Neuronal stem cell (in vitro differentiated cells): ENCODE results near the gene ZNF784.
A peak's percentile ranks its signal among the peaks of the same experiment; 100 is the strongest.

Experiments
- DNase-seq: peaks from one replicate; pipeline ENCODE4 v3.0.0-alpha.2; 2013; ENCODE audit warnings: low spot score
- H2AFZ ChIP-seq: one replicate; pipeline ENCODE4 v1.6.1; 2013; ENCODE audit warnings: mild to moderate bottlenecking, low read length, inconsistent platforms
- H2AK5ac ChIP-seq: 2 replicates; pipeline ENCODE4 v1.6.1; 2013; ENCODE audit warnings: low read depth, mild to moderate bottlenecking, inconsistent platforms, low read length, moderate library complexity, mixed read lengths
- H2BK120ac ChIP-seq: 2 replicates; pipeline ENCODE4 v1.6.1; 2013; ENCODE audit warnings: low read depth, mild to moderate bottlenecking, inconsistent platforms, low read length, moderate library complexity, mixed read lengths
- H2BK12ac ChIP-seq: one replicate; pipeline ENCODE4 v1.6.1; 2013; ENCODE audit warnings: low read length, inconsistent platforms
- H2BK15ac ChIP-seq: 2 replicates; pipeline ENCODE4 v1.6.1; 2013; ENCODE audit warnings: mild to moderate bottlenecking, low read length, inconsistent platforms, mixed read lengths
- H2BK5ac ChIP-seq: one replicate; pipeline ENCODE4 v1.6.1; 2013; ENCODE audit warnings: inconsistent platforms, mild to moderate bottlenecking, low read length, moderate library complexity
- H3K14ac ChIP-seq: one replicate; pipeline ENCODE4 v1.6.1; 2013; ENCODE audit warnings: low read length, inconsistent platforms
- H3K18ac ChIP-seq: 2 replicates; pipeline ENCODE4 v1.6.1; 2013; ENCODE audit warnings: low read length, inconsistent platforms
- H3K23ac ChIP-seq: 2 replicates; pipeline ENCODE4 v1.6.1; 2013; ENCODE audit warnings: low read depth, mild to moderate bottlenecking, mixed read lengths, low read length, inconsistent platforms; ENCODE audit not compliant: poor library complexity
- H3K27ac ChIP-seq: replicated peaks from 3 replicates; pipeline ENCODE4 v1.5.1; 2013; ENCODE audit warnings: low read length, inconsistent platforms
- H3K27me3 ChIP-seq, 3 experiments: 2 replicates each; pipeline ENCODE4 v1.6.1; 2013; ENCODE audit warnings: low read length in 3 of 3, mild to moderate bottlenecking in 2 of 3, inconsistent platforms in 1 of 3, low read depth in 1 of 3, mixed read lengths in 1 of 3, moderate library complexity in 1 of 3; ENCODE audit not compliant: control insufficient read depth in 3 of 3, insufficient read depth in 3 of 3
- H3K36me3 ChIP-seq, 2 donors: replicated peaks in 1 of 2; 2 replicates each; pipeline ENCODE4 v1.6.1; 2013; ENCODE audit warnings: low read length in 2 of 2; ENCODE audit not compliant: control insufficient read depth in 2 of 2, insufficient read depth in 2 of 2
- H3K4ac ChIP-seq: 2 replicates; pipeline ENCODE4 v1.6.1; 2013; ENCODE audit warnings: inconsistent platforms, mild to moderate bottlenecking, low read length, moderate library complexity
- H3K4me1 ChIP-seq, 2 donors: 1 replicate in 1 of 2; 2 replicates in 1 of 2; pipeline ENCODE4 v1.6.1; 2013; ENCODE audit warnings: low read length in 2 of 2, low read depth in 1 of 2; ENCODE audit not compliant: control insufficient read depth in 2 of 2, insufficient read depth in 1 of 2
- H3K4me2 ChIP-seq: one replicate; pipeline ENCODE4 v1.6.1; 2013; ENCODE audit warnings: mild to moderate bottlenecking, low read length, inconsistent platforms; ENCODE audit not compliant: insufficient read depth, poor library complexity, severe bottlenecking
- H3K4me3 ChIP-seq, 2 donors: 2 replicates each; pipeline ENCODE4 v1.5.1; 2013; ENCODE audit warnings: low read length in 2 of 2, mild to moderate bottlenecking in 2 of 2, inconsistent platforms in 1 of 2, moderate library complexity in 1 of 2
- H3K79me1 ChIP-seq: one replicate; pipeline ENCODE4 v1.6.1; 2013; ENCODE audit warnings: low read depth, mild to moderate bottlenecking, inconsistent platforms, low read length, moderate library complexity
- H3K9ac ChIP-seq: one replicate; pipeline ENCODE4 v1.6.1; 2013; ENCODE audit warnings: mild to moderate bottlenecking, low read depth, low read length, inconsistent platforms; ENCODE audit not compliant: poor library complexity
- H3K9me3 ChIP-seq, 2 donors: replicated peaks in 1 of 2; 2 replicates each; pipeline versions ENCODE3 to v1.6.1; 2013; ENCODE audit warnings: low read length in 2 of 2, mild to moderate bottlenecking in 2 of 2, inconsistent platforms in 1 of 2, low read depth in 1 of 2, mixed read lengths in 1 of 2, moderate library complexity in 1 of 2; ENCODE audit not compliant: control insufficient read depth in 2 of 2, insufficient read depth in 1 of 2
- H4K8ac ChIP-seq: one replicate; pipeline ENCODE4 v1.6.1; 2013; ENCODE audit warnings: low read depth, mild to moderate bottlenecking, inconsistent platforms, low read length, moderate library complexity
- H4K91ac ChIP-seq: one replicate; pipeline ENCODE4 v1.6.1; 2013; ENCODE audit warnings: low read length, low read depth, mild to moderate bottlenecking, inconsistent platforms; ENCODE audit not compliant: poor library complexity
- WGBS, 2 donors: extraction: QIAGEN DNeasy Blood & Tissue Kit; methylation state at CpG; one replicate each; pipeline ENCODE4 v1.1.7; 2013; ENCODE audit warnings: missing lambda C conversion rate in 2 of 2, mixed read lengths in 1 of 2; ENCODE audit not compliant: insufficient read length in 2 of 2, insufficient replicate concordance in 1 of 2; ENCODE audit errors: extremely low coverage in 2 of 2; 5-methylcytosine and 5-hydroxymethylcytosine counted together

Gene ZNF784

GRCh38 chr19:55656552-55656951 lies 32.2 kb upstream of the ZNF784 start:
- no peak for DNase-seq
- Histone ChIP-seq H3K14ac (no peak overlapping the region), H3K4ac (no peak overlapping the region), H3K4me1 (peaks cover 11 to 12% of the 10 kb centered on the region in 2 donors), H2BK15ac (no peak overlapping the region), H3K9ac (no peak overlapping the region), H2BK5ac (no peak overlapping the region), H3K79me1 (peaks cover 11% of the 10 kb centered on the region), H3K36me3 (peaks cover 22 to 66% of the 10 kb centered on the region in 2 donors), H2AFZ (no peak overlapping the region), H3K9me3 (no peaks in the 10 kb centered on the region), H2AK5ac (no peak overlapping the region), H2BK120ac (no peak overlapping the region), H3K27me3 (no peaks in the 10 kb centered on the region), H4K8ac (no peak overlapping the region), H3K23ac (no peak overlapping the region), H3K18ac (no peak overlapping the region), H3K4me2 (peak overlapping the region; percentile 78), H3K27ac (no peak overlapping the region), H3K4me3 (peak overlapping the region in 1 of 2 donors; percentile 55), H4K91ac (no peak overlapping the region), H2BK12ac (no peak overlapping the region)
- no CpG with 5 or more reads among the region's 7 CpGs for WGBS, 2 donors

GRCh38 chr19:55655648-55656040 lies 31.3 kb upstream of the ZNF784 start:
- H3K4me1 ChIP-seq = peaks cover 11 to 12% of the 10 kb centered on the region in 2 donors
- WGBS, 2 donors = no CpG with 5 or more reads among the region's 19 CpGs
- H4K91ac ChIP-seq = no peak overlapping the region
- no peak overlapping the region for H2BK15ac ChIP-seq
- peak overlapping the region; percentile 99 for H3K23ac ChIP-seq
- peak overlapping the region; percentile 99 for H3K27ac ChIP-seq
- H3K14ac ChIP-seq = peak overlapping the region; percentile 75
- H3K4me3 ChIP-seq = peak overlapping the region; percentile 55 to 98
- H2BK5ac ChIP-seq = peak overlapping the region; percentile 93
- peaks cover 16 to 63% of the 10 kb centered on the region in 2 donors for H3K36me3 ChIP-seq
- H3K9ac ChIP-seq = peak overlapping the region; percentile 91
- H3K4ac ChIP-seq = peak overlapping the region; percentile 97
- no peaks in the 10 kb centered on the region for H3K9me3 ChIP-seq
- H4K8ac ChIP-seq = no peak overlapping the region
- peak overlapping the region; percentile 100 for H2AK5ac ChIP-seq
- peak overlapping the region; percentile 82 for H2AFZ ChIP-seq
- peak overlapping the region; percentile 78 for H3K4me2 ChIP-seq
- H3K79me1 ChIP-seq = peaks cover 10% of the 10 kb centered on the region
- H2BK12ac ChIP-seq = no peak overlapping the region
- no peak overlapping the region for H2BK120ac ChIP-seq
- no peak for DNase-seq
- H3K18ac ChIP-seq = peak overlapping the region; percentile 99
- no peaks in the 10 kb centered on the region for H3K27me3 ChIP-seq

- peak within 1 kb of the TSS; percentile 100 for H2AK5ac ChIP-seq
- H3K36me3 ChIP-seq = peaks cover 13 to 63% of the 10 kb centered on the region in 2 donors
- H2AFZ ChIP-seq = peak within 1 kb of the TSS; percentile 82
- H3K4me1 ChIP-seq = peaks cover 11 to 12% of the 10 kb centered on the region in 2 donors
- H3K27me3 ChIP-seq = no peaks in the 10 kb centered on the region
- H3K9ac ChIP-seq = peak within 1 kb of the TSS; percentile 100
- peak within 1 kb of the TSS; percentile 92 for H2BK120ac ChIP-seq
- no peak within 1 kb of the TSS for H2BK12ac ChIP-seq
- peak within 1 kb of the TSS; percentile 94 for H4K91ac ChIP-seq
- H3K9me3 ChIP-seq = no peaks in the 10 kb centered on the region
- H3K18ac ChIP-seq = peak within 1 kb of the TSS; percentile 99
- H2BK15ac ChIP-seq = peak within 1 kb of the TSS; percentile 88
- peak within 1 kb of the TSS; percentile 98 for H3K4ac ChIP-seq
- H2BK5ac ChIP-seq = peak within 1 kb of the TSS; percentile 93
- H4K8ac ChIP-seq = peak within 1 kb of the TSS; percentile 98
- H3K79me1 ChIP-seq = peaks cover 7% of the 10 kb centered on the region
- no CpG with 5 or more reads among the region's 95 CpGs for WGBS, 2 donors
- DNase-seq = peak; percentile 94
- peak within 1 kb of the TSS; percentile 99 for H3K23ac ChIP-seq
- peak within 1 kb of the TSS; percentile 78 for H3K4me2 ChIP-seq
- H3K14ac ChIP-seq = peak within 1 kb of the TSS; percentile 97
- peak within 1 kb of the TSS; percentile 99 for H3K27ac ChIP-seq
- peak within 1 kb of the TSS; percentile 55 to 98 for H3K4me3 ChIP-seq
These were observed 30.7 kb upstream of the ZNF784 start, which contains the start of gene U2AF2 for GRCh38 chr19:55654868-55655647. U2AF2 (plus strand) TSS chr19:55655035; CDS start chr19:55655105, 70 bp downstream.

GRCh38 chr19:55654323-55654867 lies 30.0 kb upstream of the ZNF784 start:
- peak overlapping the region; percentile 62 for H2BK5ac ChIP-seq
- H3K4me1 ChIP-seq = peaks cover 11 to 12% of the 10 kb centered on the region in 2 donors
- WGBS, 2 donors = no CpG with 5 or more reads among the region's 52 CpGs

More at GRCh38 chr19:55654323-55654867, 30.0 kb upstream of the ZNF784 start:
- peaks cover 9% of the 10 kb centered on the region for H3K79me1 ChIP-seq
- no peaks in the 10 kb centered on the region for H3K27me3 ChIP-seq
- no peak overlapping the region for H3K14ac ChIP-seq
- peak overlapping the region; percentile 86 for H2AK5ac ChIP-seq
- H3K4me2 ChIP-seq = peak overlapping the region; percentile 61
- H2BK15ac ChIP-seq = peak overlapping the region; percentile 88
- H4K91ac ChIP-seq = no peak overlapping the region
- H4K8ac ChIP-seq = no peak overlapping the region
- H3K4ac ChIP-seq = no peak overlapping the region
- H3K18ac ChIP-seq = peak overlapping the region; percentile 98
- H3K23ac ChIP-seq = peak overlapping the region; percentile 90
- peak overlapping the region; percentile 55 to 88 for H3K4me3 ChIP-seq
- H2BK12ac ChIP-seq = no peak overlapping the region
- H2AFZ ChIP-seq = peak overlapping the region; percentile 80
- peaks cover 14 to 60% of the 10 kb centered on the region in 2 donors for H3K36me3 ChIP-seq
- DNase-seq = peak; percentile 100
- peak overlapping the region; percentile 67 for H2BK120ac ChIP-seq
- H3K9me3 ChIP-seq = no peaks in the 10 kb centered on the region
- peak overlapping the region; percentile 92 for H3K9ac ChIP-seq
- H3K27ac ChIP-seq = peak overlapping the region; percentile 99
